ENCODE data around the gene PET117. TPM values are rescaled to one million over a fixed set of nuclear protein-coding genes. Genes with fewer than 3 reads are reported as not detected.
"Not testable (repeated sequence)": the region's sequence is repeated elsewhere in the genome, so short reads cannot be mapped to it uniquely, and the experiment has no call there.

Gene PET117
- total RNA-seq, 4 donors from 2014 or later: 15.7 to 21.7 (median 18.0) TPM

- Histone ChIP-seq H3K9me3 (no peaks in the 10 kb centered on the region), H3K4me3 (no peak overlapping the region), H3K27ac (no peak overlapping the region), H3K27me3 (no peaks in the 10 kb centered on the region), H3K36me3 (no peaks in the 10 kb centered on the region), H3K4me1 (no peaks in the 10 kb centered on the region)
- no peak for DNase-seq
- TF ChIP-seq POLR2A (IDR thresholded peaks at IDR 0.05): no peak
- TF ChIP-seq, protein P1, sequence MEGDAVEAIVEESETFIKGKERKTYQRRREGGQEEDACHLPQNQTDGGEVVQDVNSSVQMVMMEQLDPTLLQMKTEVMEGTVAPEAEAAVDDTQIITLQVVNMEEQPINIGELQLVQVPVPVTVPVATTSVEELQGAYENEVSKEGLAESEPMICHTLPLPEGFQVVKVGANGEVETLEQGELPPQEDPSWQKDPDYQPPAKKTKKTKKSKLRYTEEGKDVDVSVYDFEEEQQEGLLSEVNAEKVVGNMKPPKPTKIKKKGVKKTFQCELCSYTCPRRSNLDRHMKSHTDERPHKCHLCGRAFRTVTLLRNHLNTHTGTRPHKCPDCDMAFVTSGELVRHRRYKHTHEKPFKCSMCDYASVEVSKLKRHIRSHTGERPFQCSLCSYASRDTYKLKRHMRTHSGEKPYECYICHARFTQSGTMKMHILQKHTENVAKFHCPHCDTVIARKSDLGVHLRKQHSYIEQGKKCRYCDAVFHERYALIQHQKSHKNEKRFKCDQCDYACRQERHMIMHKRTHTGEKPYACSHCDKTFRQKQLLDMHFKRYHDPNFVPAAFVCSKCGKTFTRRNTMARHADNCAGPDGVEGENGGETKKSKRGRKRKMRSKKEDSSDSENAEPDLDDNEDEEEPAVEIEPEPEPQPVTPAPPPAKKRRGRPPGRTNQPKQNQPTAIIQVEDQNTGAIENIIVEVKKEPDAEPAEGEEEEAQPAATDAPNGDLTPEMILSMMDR (IDR thresholded peaks at IDR 0.05): no peak
Observed at GRCh38 chr20:18108326-18108725, 29.3 kb upstream of the PET117 start.

DNA sequence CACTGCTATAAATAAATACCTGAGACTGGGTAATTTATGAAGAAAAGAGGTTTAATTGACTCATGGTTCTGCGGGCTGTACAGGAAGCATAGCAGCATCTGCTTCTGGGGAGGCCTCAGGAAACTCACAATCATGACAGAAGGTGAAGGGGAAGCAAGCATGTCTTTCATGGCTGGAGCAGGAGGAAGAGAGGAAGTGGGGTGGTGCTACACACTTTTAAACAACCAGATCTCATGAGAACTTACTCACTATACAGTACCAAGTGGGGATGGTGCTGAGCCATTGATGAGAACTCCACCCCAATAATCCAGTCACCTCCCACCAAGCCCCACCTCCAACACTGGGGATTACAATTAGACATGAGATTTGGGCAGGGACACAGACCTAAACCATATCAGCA is 9.1 kb upstream of the PET117 start:
- DNase-seq, H3K4me3 ChIP-seq, H3K27me3 ChIP-seq, H3K27ac ChIP-seq, H3K36me3 ChIP-seq, H3K4me1 ChIP-seq, H3K9me3 ChIP-seq: not testable (repeated sequence)

- Histone ChIP-seq H3K4me3 (no peak overlapping the region), H3K9me3 (no peaks in the 10 kb centered on the region), H3K36me3 (no peaks in the 10 kb centered on the region), H3K27me3 (no peaks in the 10 kb centered on the region), H3K4me1 (no peaks in the 10 kb centered on the region), H3K27ac (no peak overlapping the region)
- TF ChIP-seq POLR2A (IDR thresholded peaks at IDR 0.05): no peak
- TF ChIP-seq, protein P1 (IDR thresholded peaks at IDR 0.05): no peak
- DNase-seq: no peak
Observed at GRCh38 chr20:18132663-18133062, 5.0 kb upstream of the PET117 start.

- DNase-seq: no peak
- H3K9me3 ChIP-seq: no peaks in the 10 kb centered on the region
- TF ChIP-seq, protein P1 (IDR thresholded peaks at IDR 0.05): no peak
- TF ChIP-seq POLR2A (IDR thresholded peaks at IDR 0.05): no peak
- H3K27me3 ChIP-seq: no peaks in the 10 kb centered on the region
- no peaks in the 10 kb centered on the region for H3K36me3 ChIP-seq
- H3K27ac ChIP-seq: peak overlapping the region in 1 of 4 donors; percentile 21
- peaks cover 0 to 7% (median 0%) of the 10 kb centered on the region in 4 donors for H3K4me1 ChIP-seq
- H3K4me3 ChIP-seq: no peak overlapping the region
Observed at GRCh38 chr20:18133962-18134361, 3.7 kb upstream of the PET117 start.

- peak overlapping the region; percentile 87 to 97 (median 96) for H3K27ac ChIP-seq
- peaks cover 0 to 23% (median 2%) of the 10 kb centered on the region in 4 donors for H3K4me1 ChIP-seq
- H3K27me3 ChIP-seq: no peaks in the 10 kb centered on the region
- peaks cover 0 to 11% (median 0%) of the 10 kb centered on the region in 3 donors for H3K36me3 ChIP-seq
- H3K9me3 ChIP-seq: no peaks in the 10 kb centered on the region
- TF ChIP-seq, protein P1 (IDR thresholded peaks at IDR 0.05): no peak
- TF ChIP-seq POLR2A (IDR thresholded peaks at IDR 0.05): no peak
- peak overlapping the region; percentile 86 to 98 (median 96) for H3K4me3 ChIP-seq
- no peak for DNase-seq
Observed at GRCh38 chr20:18138266-18138582, 561 bp downstream of the PET117 start.

DNA sequence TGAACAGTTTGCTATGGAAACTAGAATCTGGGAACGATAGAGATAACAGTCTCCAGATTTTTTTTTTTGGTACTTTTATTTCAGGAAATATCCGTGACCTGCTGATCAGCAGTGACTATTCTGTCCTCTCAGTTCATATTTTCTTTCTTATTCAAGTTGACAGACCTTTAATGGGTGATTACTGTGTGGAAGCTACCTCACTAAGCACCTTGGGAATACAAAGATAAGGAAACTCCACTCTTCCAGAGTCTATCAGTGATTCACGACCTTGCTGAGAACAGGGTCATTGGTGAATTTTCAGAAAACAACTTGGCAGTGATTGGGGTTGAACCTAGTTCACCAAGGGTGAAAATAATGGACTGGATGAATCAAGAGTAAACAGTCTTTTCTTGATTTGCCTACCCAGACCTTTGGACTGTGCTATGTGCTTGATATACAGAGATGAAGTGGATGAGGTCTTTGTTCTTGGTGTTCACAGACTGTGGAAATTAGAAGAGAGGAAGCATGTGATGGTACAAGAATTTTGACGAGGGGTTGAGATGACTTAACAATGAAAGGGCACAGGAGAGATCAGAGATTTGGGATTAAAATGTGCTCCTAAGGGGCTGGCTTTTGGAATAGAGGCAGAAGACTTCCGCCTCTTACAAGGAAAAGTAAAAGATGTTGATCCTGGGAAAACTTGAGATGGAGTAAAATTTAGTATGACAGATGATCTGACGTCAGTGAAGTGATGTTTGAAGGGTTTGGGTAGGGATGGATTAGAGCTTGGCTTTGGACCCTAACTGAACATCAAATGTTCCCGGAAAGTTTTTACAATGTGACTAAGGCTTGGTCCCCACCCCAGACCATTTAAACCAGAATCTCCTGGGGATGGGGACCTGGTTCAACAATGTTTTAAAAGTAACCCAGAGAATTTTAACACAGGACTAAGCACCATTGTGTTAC is 1.2 kb downstream of the PET117 start:
- no peak for DNase-seq
- Histone ChIP-seq H3K27me3 (no peaks in the 10 kb centered on the region), H3K36me3 (peaks cover 0 to 11% (median 0%) of the 10 kb centered on the region in 3 donors), H3K4me1 (peaks cover 0 to 26% (median 2%) of the 10 kb centered on the region in 4 donors), H3K4me3 (peak overlapping the region; percentile 86 to 98 (median 96)), H3K27ac (peak overlapping the region; percentile 87 to 97 (median 96)), H3K9me3 (no peaks in the 10 kb centered on the region)
- TF ChIP-seq, protein P1 (IDR thresholded peaks at IDR 0.05): no peak
- peak in 1 of 2 donors; percentile 33 for TF ChIP-seq POLR2A (IDR thresholded peaks at IDR 0.05)
